ENCODE measurements around the gene CAPN5.

Gene CAPN5

GRCh38 chr11:77035580-77035979 is 31.2 kb upstream of the CAPN5 start:
- DNase-seq: no peak
- Mint-ChIP-seq H3K27ac (no peak overlapping the region), H3K9me3 (peaks cover 2% of the 10 kb centered on the region), H3K4me1 (peaks cover 20% of the 10 kb centered on the region), H3K36me3 (ENCODE audit: low read depth) (no peaks in the 10 kb centered on the region), H3K4me3 (no peak overlapping the region), H3K27me3 (ENCODE audit: low read depth, poor library complexity) (peaks cover 36% of the 10 kb centered on the region)
- TF ChIP-seq CTCF (IDR thresholded peaks at IDR 0.05): no peak

GRCh38 chr11:77036398-77036797 is 30.4 kb upstream of the CAPN5 start:
- Mint-ChIP-seq H3K4me1 (peaks cover 23% of the 10 kb centered on the region), H3K27me3 (ENCODE audit: low read depth, poor library complexity) (peaks cover 42% of the 10 kb centered on the region), H3K9me3 (peaks cover 7% of the 10 kb centered on the region), H3K36me3 (ENCODE audit: low read depth) (no peaks in the 10 kb centered on the region), H3K27ac (no peak overlapping the region), H3K4me3 (no peak overlapping the region)
- TF ChIP-seq CTCF (IDR thresholded peaks at IDR 0.05): no peak
- no peak for DNase-seq

- Mint-ChIP-seq H3K4me3 (no peak overlapping the region), H3K9me3 (peaks cover 7% of the 10 kb centered on the region), H3K4me1 (peaks cover 23% of the 10 kb centered on the region), H3K27me3 (ENCODE audit: low read depth, poor library complexity) (peaks cover 48% of the 10 kb centered on the region), H3K36me3 (ENCODE audit: low read depth) (no peaks in the 10 kb centered on the region), H3K27ac (no peak overlapping the region)
- DNase-seq: no peak
- no peak for TF ChIP-seq CTCF (IDR thresholded peaks at IDR 0.05)
Measured at GRCh38 chr11:77037057-77037456, 29.7 kb upstream of the CAPN5 start.

- DNase-seq: no peak
- no peak overlapping the region for H3K27ac Mint-ChIP-seq
- no peaks in the 10 kb centered on the region for H3K36me3 Mint-ChIP-seq (ENCODE audit: low read depth)
- peaks cover 7% of the 10 kb centered on the region for H3K9me3 Mint-ChIP-seq
- TF ChIP-seq CTCF (IDR thresholded peaks at IDR 0.05): no peak
- peaks cover 23% of the 10 kb centered on the region for H3K4me1 Mint-ChIP-seq
- H3K4me3 Mint-ChIP-seq: no peak overlapping the region
- peaks cover 52% of the 10 kb centered on the region for H3K27me3 Mint-ChIP-seq (ENCODE audit: low read depth, poor library complexity)
Measured at GRCh38 chr11:77038029-77038824, 28.5 kb upstream of the CAPN5 start.

GRCh38 chr11:77038825-77039326 is 27.9 kb upstream of the CAPN5 start:
- DNase-seq: no peak
- peaks cover 9% of the 10 kb centered on the region for H3K9me3 Mint-ChIP-seq
- H3K27me3 Mint-ChIP-seq (ENCODE audit: low read depth, poor library complexity): peaks cover 59% of the 10 kb centered on the region
- H3K27ac Mint-ChIP-seq: no peak overlapping the region
- TF ChIP-seq CTCF (IDR thresholded peaks at IDR 0.05): no peak
- H3K4me1 Mint-ChIP-seq: peaks cover 23% of the 10 kb centered on the region
- H3K4me3 Mint-ChIP-seq: peak overlapping the region; percentile 53
- no peaks in the 10 kb centered on the region for H3K36me3 Mint-ChIP-seq (ENCODE audit: low read depth)
